ENCODE measurements around the gene ADAM8.
"Not testable (repeated sequence)": the region's sequence is repeated elsewhere in the genome, so short reads cannot be mapped to it uniquely, and the experiment has no call there.

The ADAM8 gene

GRCh38 chr10:133229265-133230043 lies 47.2 kb downstream of the ADAM8 start:
- no peak for DNase-seq

GRCh38 chr10:133227256-133227655 lies 49.4 kb downstream of the ADAM8 start:
- no peak for DNase-seq

GRCh38 chr10:133226251-133226808 lies 50.3 kb downstream of the ADAM8 start:
- no peak for DNase-seq

GRCh38 chr10:133225707-133226191 lies 50.9 kb downstream of the ADAM8 start:
- DNase-seq = no peak

GRCh38 chr10:133224756-133225372 lies 51.8 kb downstream of the ADAM8 start:
- DNase-seq = no peak

GRCh38 chr10:133224076-133224475 lies 52.6 kb downstream of the ADAM8 start:
- DNase-seq = no peak

GRCh38 chr10:133221756-133222155 lies 54.9 kb downstream of the ADAM8 start:
- DNase-seq = not testable (repeated sequence)

GRCh38 chr10:133221331-133221730 lies 55.3 kb downstream of the ADAM8 start:
- no peak for DNase-seq

- DNase-seq = no peak
These were observed 56.9 kb downstream of the ADAM8 start for GRCh38 chr10:133219782-133220181.

- DNase-seq = no peak
These were observed 57.8 kb downstream of the ADAM8 start for GRCh38 chr10:133218891-133219290.

- DNase-seq = no peak
These were observed 58.7 kb downstream of the ADAM8 start for GRCh38 chr10:133217800-133218589.

- DNase-seq = no peak
These were observed 59.9 kb downstream of the ADAM8 start for GRCh38 chr10:133216776-133217175.

GRCh38 chr10:133215586-133215985 lies 61.1 kb downstream of the ADAM8 start:
- no peak for DNase-seq

GRCh38 chr10:133214468-133215410 lies 61.9 kb downstream of the ADAM8 start:
- no peak for DNase-seq

GRCh38 chr10:133213641-133214467 lies 62.8 kb downstream of the ADAM8 start:
- no peak for DNase-seq

GRCh38 chr10:133212853-133213494 lies 63.7 kb downstream of the ADAM8 start:
- DNase-seq = no peak
